GM03348 (cell line): ENCODE results near the gene ST6GALNAC6.
A peak's percentile ranks its signal among the peaks of the same experiment; 100 is the strongest.

ENCODE experiments used
- DNase-seq: peaks from one replicate; pipeline ENCODE4 v3.0.0; 2012; ENCODE audit warnings: low spot score

ST6GALNAC6 gene, protein sequence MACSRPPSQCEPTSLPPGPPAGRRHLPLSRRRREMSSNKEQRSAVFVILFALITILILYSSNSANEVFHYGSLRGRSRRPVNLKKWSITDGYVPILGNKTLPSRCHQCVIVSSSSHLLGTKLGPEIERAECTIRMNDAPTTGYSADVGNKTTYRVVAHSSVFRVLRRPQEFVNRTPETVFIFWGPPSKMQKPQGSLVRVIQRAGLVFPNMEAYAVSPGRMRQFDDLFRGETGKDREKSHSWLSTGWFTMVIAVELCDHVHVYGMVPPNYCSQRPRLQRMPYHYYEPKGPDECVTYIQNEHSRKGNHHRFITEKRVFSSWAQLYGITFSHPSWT

DNA sequence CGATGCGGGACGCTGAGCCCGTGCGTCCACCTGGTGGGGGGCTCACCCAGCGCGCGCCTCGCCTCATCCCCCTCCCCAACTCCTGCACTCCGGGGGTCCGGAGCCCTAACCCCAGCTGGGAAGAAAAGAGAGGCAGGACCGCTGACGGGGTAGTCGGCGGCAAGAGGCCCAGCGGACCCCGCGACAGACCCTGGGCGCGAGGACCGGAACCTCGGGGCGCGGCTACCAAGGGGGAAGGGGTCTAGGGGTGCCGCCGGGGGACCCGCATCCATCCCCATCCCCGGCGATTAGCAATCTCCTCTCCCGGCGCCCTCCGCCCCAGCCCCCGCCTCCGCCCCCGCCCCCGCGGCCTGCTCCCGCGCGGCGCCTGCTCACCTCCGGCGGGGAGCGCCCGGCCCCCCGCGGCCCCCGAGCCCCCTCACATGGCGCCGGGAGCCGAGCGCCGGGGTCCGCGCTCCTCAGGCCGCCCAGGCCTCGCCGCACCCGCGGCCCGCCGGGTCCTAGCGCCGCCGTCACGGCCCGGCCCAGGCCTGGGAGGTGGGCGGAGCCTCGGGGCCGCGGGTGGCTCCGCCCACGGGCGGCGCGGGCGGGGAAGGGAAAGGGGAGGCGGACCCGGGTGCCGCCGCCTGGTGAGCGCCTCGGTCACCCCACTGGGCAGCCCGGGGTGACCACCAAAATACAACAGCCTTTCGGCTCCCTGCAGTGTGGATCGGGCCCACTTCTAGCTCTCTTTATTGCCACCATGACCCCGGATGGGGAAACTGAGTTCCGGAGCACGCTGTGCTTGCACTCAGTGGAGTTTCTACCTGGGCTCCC, at the start of gene ST6GALNAC6:
ST6GALNAC6 (minus strand) TSS at position 476 of the 816 bp plus-strand sequence. CDS start 1,622 bp downstream, outside the sequence.
- DNase-seq = peak; percentile 97

DNA sequence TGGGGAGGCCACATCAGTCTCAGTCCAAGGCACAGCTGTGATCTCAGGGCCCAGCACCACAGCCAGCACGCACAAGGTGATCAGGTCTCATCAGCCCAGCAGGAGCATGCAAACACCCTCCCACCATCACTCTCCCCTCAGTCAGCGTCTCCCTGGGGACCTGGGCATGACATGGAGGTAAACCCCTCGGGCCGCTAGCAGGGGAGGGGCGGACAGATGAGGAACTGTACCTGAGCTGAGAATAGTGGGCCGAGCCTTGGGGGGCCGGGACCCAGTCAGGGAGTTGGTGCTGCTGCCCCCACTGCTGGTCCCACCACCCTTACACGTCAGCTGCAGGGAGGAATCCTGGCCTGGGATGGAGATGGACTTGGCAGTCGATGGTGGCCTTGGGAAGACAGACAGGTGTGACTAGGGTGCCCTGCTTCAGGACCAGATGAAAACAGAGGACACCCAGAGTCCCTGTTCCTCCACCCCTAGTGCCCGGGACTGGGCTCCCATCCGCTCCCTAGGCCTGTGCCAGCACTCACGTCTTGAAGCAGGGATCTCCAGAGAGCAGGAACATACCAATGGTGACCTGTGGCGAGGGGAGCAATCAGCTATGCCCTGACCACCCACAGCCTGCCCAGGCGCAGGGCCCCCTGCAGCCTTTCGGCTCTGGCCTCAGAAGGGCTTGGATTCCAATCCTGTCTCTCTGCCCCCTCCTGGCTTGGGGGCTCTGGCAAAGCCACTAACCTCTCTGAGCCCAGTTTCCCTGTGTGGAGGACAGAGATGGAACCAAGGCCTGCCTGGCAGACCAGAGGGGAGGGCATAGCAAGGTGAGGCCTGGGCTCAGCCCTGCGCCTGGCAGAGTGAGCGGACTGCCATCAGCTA, 48.7 kb upstream of the ST6GALNAC6 start:
- DNase-seq = no peak

GRCh38 chr9:127946728-127947127, 47.3 kb upstream of the ST6GALNAC6 start:
- DNase-seq = no peak

- no peak for DNase-seq
Observed at GRCh38 chr9:127945942-127946341, 46.5 kb upstream of the ST6GALNAC6 start.

- DNase-seq = no peak
Observed at GRCh38 chr9:127945338-127945737, 45.9 kb upstream of the ST6GALNAC6 start.

GRCh38 chr9:127944586-127945218, 45.3 kb upstream of the ST6GALNAC6 start:
- no peak for DNase-seq

GRCh38 chr9:127943731-127944144, 44.3 kb upstream of the ST6GALNAC6 start:
- peak; percentile 90 for DNase-seq

DNA sequence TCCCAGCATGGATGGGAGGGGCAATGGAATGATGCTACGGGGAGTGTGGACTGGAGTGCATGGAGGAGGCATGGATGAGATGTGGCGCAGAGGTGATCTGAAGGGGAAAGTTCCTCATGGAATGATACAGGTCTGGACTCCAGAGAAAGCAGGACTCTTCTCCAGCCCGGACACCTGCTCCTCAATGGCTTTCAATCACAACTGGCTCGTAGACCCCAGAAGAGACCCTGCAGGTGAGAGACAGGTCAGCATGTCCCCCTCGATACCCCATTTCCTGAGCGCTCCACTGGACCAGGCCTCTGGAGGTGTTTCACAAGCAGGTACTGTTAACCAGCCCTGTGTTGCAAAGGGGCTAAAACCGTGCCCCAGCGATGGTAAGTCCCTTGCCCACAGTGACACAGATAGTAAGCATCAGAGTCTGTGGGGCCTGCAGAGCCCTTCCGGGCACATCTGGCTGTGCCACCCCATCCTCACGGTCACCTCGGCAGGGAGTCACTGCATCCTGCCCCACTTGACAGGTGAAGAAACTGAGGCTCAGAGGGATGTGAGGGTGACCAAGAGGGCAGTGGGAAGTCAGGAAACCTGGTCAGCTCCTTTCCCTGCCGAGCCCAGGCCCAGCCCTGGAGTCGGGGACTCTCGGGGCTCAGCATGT, 43.7 kb upstream of the ST6GALNAC6 start:
- DNase-seq = no peak

- DNase-seq = peak; percentile 81
Observed at GRCh38 chr9:127942216-127943010, 43.0 kb upstream of the ST6GALNAC6 start.

- no peak for DNase-seq
Observed at GRCh38 chr9:127941961-127942215, 42.5 kb upstream of the ST6GALNAC6 start.

DNA sequence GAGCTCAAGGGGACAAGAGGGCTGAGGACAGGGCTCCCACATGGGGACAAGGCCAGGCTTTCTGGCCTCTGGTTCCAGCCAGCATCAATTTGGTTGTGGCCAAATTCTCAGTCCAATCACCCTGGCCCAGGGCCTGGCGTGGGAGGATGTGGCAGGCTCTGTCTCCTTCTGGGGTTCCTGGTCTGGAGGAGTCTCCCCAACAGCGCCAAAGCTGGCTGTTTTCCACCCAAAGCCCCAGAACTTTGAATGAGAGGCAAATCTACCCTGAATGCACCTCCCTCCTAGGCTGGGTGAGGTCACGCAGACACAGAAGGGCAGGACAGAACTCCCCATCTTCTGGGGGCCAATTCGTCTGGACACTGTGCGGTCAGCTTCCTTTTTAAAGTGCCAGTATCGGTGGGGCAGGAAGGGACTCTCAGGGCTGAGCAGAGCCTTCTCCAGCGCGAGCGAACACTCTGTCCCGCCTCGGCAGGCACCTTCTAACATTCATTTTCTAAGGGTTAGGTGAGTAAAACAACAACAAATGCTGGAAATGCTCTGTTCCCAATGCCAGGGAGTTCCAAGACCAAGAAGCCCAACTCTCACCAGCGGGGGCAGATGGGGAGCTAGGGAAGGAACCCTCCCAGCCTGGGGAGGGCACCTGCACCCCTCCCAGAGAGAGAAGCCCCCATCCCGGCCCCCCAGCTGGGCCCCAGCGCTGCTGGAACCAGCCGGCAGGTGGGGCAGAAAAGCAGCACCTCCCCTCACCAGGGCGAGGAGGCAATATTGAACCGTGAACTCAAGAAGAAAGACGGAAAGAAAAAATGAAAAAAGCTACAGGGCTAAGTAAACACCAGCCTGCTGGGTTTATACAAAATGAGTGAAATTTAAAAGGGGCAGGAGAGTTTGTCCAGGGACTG, 41.9 kb upstream of the ST6GALNAC6 start:
- DNase-seq = no peak

- no peak for DNase-seq
Observed at GRCh38 chr9:127940593-127940992, 41.2 kb upstream of the ST6GALNAC6 start.

DNA sequence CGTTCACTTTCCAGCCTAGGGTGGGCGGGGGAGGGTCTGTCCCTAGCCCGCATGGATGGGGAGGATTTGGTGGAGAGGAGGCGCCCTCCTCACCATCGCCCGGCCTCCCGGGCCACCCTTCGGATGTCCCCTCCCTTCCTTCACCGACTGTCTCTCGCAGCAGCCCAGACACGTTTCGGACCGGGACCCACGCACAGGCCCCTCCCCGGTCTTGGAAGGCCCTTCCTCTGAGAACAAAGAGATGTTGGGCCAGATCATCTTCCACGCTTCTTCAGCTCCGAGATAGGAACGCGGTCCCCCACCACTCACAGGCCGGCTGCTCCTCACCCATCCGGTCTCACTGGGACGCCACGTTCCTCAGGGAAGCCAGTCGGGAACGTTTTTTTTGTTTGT, 38.9 kb upstream of the ST6GALNAC6 start:
- no peak for DNase-seq

- peak; percentile 93 for DNase-seq
Observed at GRCh38 chr9:127937388-127938297, 38.2 kb upstream of the ST6GALNAC6 start, which contains the start of gene DPM2. Gene DPM2, minus strand, starts transcription at chr9:127937854. Its CDS starts 34 bp downstream, at chr9:127937820.

DNA sequence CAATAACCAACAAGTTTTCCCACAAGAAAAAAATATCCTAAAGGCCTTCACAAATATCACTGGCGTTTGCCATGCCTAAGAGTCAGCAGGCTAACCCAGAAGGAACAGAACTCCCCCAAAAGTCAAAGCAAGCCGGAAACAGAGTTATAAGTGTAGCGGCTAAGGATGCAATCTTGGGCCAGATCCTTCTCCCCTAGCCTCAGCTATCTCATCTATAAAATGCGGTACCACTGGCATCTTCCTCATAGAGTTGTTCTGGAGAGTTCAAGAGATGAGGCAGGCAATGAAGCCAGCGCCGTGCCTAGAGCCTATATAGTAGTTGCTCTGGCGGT, 37.6 kb upstream of the ST6GALNAC6 start:
- no peak for DNase-seq

GRCh38 chr9:127936347-127936852, 37.0 kb upstream of the ST6GALNAC6 start:
- no peak for DNase-seq

DNA sequence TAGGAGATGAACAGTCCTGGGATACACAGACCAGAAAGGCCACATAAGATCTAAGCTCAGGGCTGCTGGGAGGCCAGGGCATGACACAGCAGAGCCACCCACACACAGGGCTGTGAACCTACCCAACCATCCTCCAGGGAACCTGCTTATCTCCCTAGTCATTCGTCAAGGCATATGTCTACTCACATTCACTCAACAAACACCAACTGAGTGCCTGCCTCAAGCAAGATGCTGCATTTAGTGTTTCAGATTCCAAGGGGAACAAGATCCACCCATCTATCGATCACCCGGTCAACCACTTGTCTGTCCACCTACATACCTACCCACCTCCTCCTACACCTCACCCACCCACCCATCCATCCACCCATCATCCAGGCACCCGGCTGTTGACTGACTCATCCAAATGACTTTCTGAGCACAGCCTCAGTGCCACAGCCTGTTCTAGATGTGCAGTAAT, 36.4 kb upstream of the ST6GALNAC6 start:
- DNase-seq = no peak

GRCh38 chr9:127934986-127935385, 35.6 kb upstream of the ST6GALNAC6 start:
- DNase-seq = no peak
